Lung (tissue), 12 donors: Measurements from ENCODE around the gene PIM1. TPM values are rescaled to one million over a fixed set of nuclear protein-coding genes. Genes with fewer than 3 reads are reported as not detected.

Experiments used
- ATAC-seq: fragments of 200-7000 bp; cut with Tn5 transposase; one replicate; pipeline ENCODE4 v1.9.1; 2020; ENCODE audit warnings: moderate number of reproducible peaks; ENCODE audit not compliant: insufficient read depth, low FRiP score
- DNase-seq, 3 donors: peaks; one replicate each; pipeline ENCODE4 v3.0.0-alpha.2; 2013 to 2017
- H3K27ac ChIP-seq, 2 donors: one replicate each; pipeline ENCODE4 v1.5.1; 2013; ENCODE audit warnings: mild to moderate bottlenecking in 2 of 2, moderate library complexity in 2 of 2, control low read depth in 1 of 2, inconsistent platforms in 1 of 2, low read depth in 1 of 2, low read length in 1 of 2
- H3K27me3 ChIP-seq, 3 donors: one replicate each; pipeline ENCODE4 v1.5.1; 2013; ENCODE audit warnings: low read length in 2 of 3; ENCODE audit not compliant: control insufficient read depth in 3 of 3, insufficient read depth in 3 of 3
- H3K36me3 ChIP-seq, 4 donors: one replicate each; pipeline ENCODE4 v1.5.1; 2013; ENCODE audit warnings: low read length in 4 of 4, mild to moderate bottlenecking in 1 of 4, moderate library complexity in 1 of 4; ENCODE audit not compliant: control insufficient read depth in 4 of 4, insufficient read depth in 4 of 4
- H3K4me1 ChIP-seq, 5 donors: one replicate each; pipeline ENCODE4 v1.5.1; 2013; ENCODE audit warnings: low read length in 5 of 5, mild to moderate bottlenecking in 2 of 5, moderate library complexity in 1 of 5; ENCODE audit not compliant: control insufficient read depth in 5 of 5, insufficient read depth in 5 of 5
- H3K4me3 ChIP-seq: one replicate; pipeline ENCODE4 v1.5.1; 2013; ENCODE audit warnings: mild to moderate bottlenecking, control low read depth, moderate library complexity
- H3K9ac ChIP-seq, 2 donors: one replicate each; pipeline ENCODE4 v1.5.1; 2013; ENCODE audit warnings: low read length in 2 of 2, control low read depth in 1 of 2; ENCODE audit not compliant: insufficient read depth in 1 of 2
- H3K9me3 ChIP-seq, 4 donors: one replicate each; pipeline ENCODE4 v1.5.1; 2013; ENCODE audit warnings: low read length in 3 of 4, mild to moderate bottlenecking in 1 of 4, moderate library complexity in 1 of 4; ENCODE audit not compliant: control insufficient read depth in 4 of 4, insufficient read depth in 3 of 4
- CTCF ChIP-seq: IDR thresholded peaks from 2 replicates; pipeline ENCODE4 v1.5.1; 2012; ENCODE audit warnings: mild to moderate bottlenecking; ENCODE audit errors: control extremely low read depth, extremely low read depth
- WGBS, 2 donors: extraction: QIAGEN DNeasy Blood & Tissue Kit; methylation state at CpG; one replicate each; pipeline ENCODE4 v1.1.7; 2013; 5-methylcytosine and 5-hydroxymethylcytosine counted together
- polyA plus RNA-seq, 2 donors: library from polyadenylated mRNA; stranded (reverse); fragments of 200-250 nt; gene quantifications; one replicate each; pipeline ENCODE4 v1.2.1, GENCODE V29; 2013
- total RNA-seq, 2 donors: library from RNA; depleted of rRNA in 1 of 2; stranded (reverse); fragments of >200 nt in 1 of 2; gene quantifications; one replicate each; pipeline ENCODE4 v1.2.1, GENCODE V29; 2014 to 2021
- donor health status: control.
- donor health status: control.
- donor health status: Bipolar disorder and iron deficiency.
- donor health status: healthy.
- donor health status: DM: yes; HTN: yes; CAD: no.

PIM1 gene
- total and polyA plus RNA-seq, 4 donors = 43.2 to 108 (median 52.0) TPM

- Histone ChIP-seq H3K27me3 (no peaks in the 10 kb centered on the region), H3K27ac (peak overlapping the region in 1 of 2 donors; percentile 90), H3K36me3 (no peaks in the 10 kb centered on the region), H3K9ac (no peak overlapping the region), H3K4me1 (peaks cover 3 to 23% (median 10%) of the 10 kb centered on the region in 5 donors), H3K4me3 (no peak overlapping the region), H3K9me3 (no peaks in the 10 kb centered on the region)
- TF ChIP-seq CTCF = no peak
- 80 to 89% methylated on average over 8 of the region's 8 CpGs for WGBS, 2 donors
- ATAC-seq (no peak), DNase-seq (no peak)
Measured at GRCh38 chr6:37134036-37134395, 35.9 kb upstream of the PIM1 start.

- 53 to 77% methylated on average over 11 of the region's 11 CpGs for WGBS, 2 donors
- no peak for TF ChIP-seq CTCF
Measured at GRCh38 chr6:37134396-37135191, 35.4 kb upstream of the PIM1 start.

DNA sequence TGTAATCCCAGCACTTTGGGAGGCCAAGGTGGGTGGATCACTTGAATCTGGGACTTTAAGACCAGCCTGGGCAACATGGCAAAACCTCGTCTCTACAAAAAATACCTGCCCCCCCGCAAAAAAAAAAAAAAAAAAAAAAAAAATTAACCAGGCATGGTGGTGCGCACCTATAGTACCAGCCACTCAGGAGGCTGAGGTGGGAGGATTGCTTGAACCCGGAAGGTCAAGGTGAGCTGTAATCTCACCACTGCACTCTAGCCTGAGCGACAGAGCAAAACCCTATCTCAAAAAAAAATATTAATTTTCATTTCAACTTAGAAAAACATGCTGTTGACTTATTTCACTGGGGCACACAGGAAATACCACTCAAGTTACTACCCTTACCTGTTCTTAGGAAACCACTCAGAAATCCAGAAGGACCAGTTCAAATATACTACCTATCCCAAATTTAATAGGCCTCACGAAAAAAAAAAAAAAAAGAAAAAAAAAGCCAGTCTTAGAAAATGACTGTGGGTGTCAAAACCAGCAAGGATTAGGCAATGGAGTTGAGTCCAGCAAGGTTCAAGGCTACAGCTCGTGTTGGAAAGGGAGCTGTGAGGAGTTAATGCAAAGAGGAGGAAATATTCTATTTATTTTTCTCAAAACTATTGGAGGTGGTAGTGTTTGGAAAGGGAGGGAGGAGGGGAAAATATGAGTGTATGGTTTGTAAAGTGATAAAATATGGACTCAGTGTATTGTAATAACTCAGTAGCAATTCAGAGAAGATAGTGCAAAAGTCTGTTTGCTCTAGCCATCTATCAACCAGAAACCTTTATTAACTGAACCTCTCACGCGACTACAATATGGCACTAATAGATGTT is 33.9 kb upstream of the PIM1 start:
- H3K27ac ChIP-seq = no peak overlapping the region
- H3K4me1 ChIP-seq = peaks cover 3 to 23% (median 10%) of the 10 kb centered on the region in 5 donors
- H3K4me3 ChIP-seq = no peak overlapping the region
- WGBS, 2 donors = 60 to 74% methylated on average over 9 of the region's 9 CpGs
- TF ChIP-seq CTCF = no peak
- no peak overlapping the region for H3K9ac ChIP-seq
- no peak for ATAC-seq
- peak in 2 of 3 donors; percentile 33 to 70 for DNase-seq
- H3K9me3 ChIP-seq = no peaks in the 10 kb centered on the region
- no peaks in the 10 kb centered on the region for H3K27me3 ChIP-seq
- no peaks in the 10 kb centered on the region for H3K36me3 ChIP-seq

More at GRCh38 chr6:37134396-37135191, 35.4 kb upstream of the PIM1 start:
- Histone ChIP-seq H3K9me3 (no peaks in the 10 kb centered on the region), H3K4me1 (peaks cover 3 to 23% (median 10%) of the 10 kb centered on the region in 5 donors), H3K27me3 (no peaks in the 10 kb centered on the region), H3K36me3 (no peaks in the 10 kb centered on the region), H3K4me3 (no peak overlapping the region), H3K9ac (no peak overlapping the region), H3K27ac (peak overlapping the region in 1 of 2 donors; percentile 90)
- DNase-seq (peak in 1 of 3 donors; percentile 47), ATAC-seq (peak; percentile 61)
